ENCODE results near the gene ELP1.
"Not testable (repeated sequence)": the region's sequence is repeated elsewhere in the genome, so short reads cannot be mapped to it uniquely, and the experiment has no call there.

The ELP1 gene

DNA sequence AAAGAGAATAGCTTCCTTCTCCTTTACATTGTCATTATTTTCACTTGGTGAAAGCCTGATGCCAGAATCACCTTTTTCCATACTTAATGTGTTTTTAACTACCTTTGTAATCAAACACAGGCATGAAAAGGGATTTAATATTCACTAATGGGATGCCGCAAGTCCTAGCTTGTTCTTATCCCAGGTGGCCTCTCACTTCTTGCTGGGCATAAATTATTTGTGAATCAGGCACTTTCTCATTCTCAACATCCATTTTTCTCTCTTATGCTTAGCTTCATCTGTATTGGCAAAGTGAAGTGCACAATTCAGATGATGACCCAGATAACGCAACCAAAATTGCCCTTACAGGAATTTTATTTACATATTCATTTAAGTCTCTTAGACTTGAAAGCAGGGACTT, 89.1 kb downstream of the ELP1 start:
- Histone ChIP-seq H3K9ac (ENCODE audit: low read depth, low read length, poor library complexity, severe bottlenecking) (no peak overlapping the region), H3K79me2 (ENCODE audit: insufficient read depth, low read length) (no peaks in the 10 kb centered on the region), H3K9me2 (replicated peaks; ENCODE audit: low read depth, low read length) (no peaks in the 10 kb centered on the region), H3K4me2 (ENCODE audit: low read depth, low read length, poor library complexity, severe bottlenecking) (no peak overlapping the region), H3K27me3 (ENCODE audit: insufficient read depth, low read length, poor library complexity, severe bottlenecking) (no peaks in the 10 kb centered on the region), H4K20me1 (ENCODE audit: insufficient read depth, low read length, poor library complexity, severe bottlenecking) (no peaks in the 10 kb centered on the region), H3K9me3 (ENCODE audit: insufficient read depth, low read depth, low read length) (no peaks in the 10 kb centered on the region), H3K36me3 (ENCODE audit: insufficient read depth, low read length) (no peaks in the 10 kb centered on the region), H2AFZ (ENCODE audit: low read length) (no peak overlapping the region), H3K4me3 (ENCODE audit: low read length, poor library complexity, severe bottlenecking) (no peak overlapping the region), H3K4me1 (ENCODE audit: insufficient read depth, low read length, poor library complexity, severe bottlenecking) (no peaks in the 10 kb centered on the region), H3F3A (ENCODE audit: low read depth) (no peaks in the 10 kb centered on the region)
- no peak for TF ChIP-seq EZH2phosphoT487 (IDR thresholded peaks at IDR 0.05; ENCODE audit: borderline replicate concordance)
- TF ChIP-seq, protein P1, sequence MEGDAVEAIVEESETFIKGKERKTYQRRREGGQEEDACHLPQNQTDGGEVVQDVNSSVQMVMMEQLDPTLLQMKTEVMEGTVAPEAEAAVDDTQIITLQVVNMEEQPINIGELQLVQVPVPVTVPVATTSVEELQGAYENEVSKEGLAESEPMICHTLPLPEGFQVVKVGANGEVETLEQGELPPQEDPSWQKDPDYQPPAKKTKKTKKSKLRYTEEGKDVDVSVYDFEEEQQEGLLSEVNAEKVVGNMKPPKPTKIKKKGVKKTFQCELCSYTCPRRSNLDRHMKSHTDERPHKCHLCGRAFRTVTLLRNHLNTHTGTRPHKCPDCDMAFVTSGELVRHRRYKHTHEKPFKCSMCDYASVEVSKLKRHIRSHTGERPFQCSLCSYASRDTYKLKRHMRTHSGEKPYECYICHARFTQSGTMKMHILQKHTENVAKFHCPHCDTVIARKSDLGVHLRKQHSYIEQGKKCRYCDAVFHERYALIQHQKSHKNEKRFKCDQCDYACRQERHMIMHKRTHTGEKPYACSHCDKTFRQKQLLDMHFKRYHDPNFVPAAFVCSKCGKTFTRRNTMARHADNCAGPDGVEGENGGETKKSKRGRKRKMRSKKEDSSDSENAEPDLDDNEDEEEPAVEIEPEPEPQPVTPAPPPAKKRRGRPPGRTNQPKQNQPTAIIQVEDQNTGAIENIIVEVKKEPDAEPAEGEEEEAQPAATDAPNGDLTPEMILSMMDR (conservative IDR thresholded peaks at IDR 0.05; ENCODE audit: low read length) = no peak

DNA sequence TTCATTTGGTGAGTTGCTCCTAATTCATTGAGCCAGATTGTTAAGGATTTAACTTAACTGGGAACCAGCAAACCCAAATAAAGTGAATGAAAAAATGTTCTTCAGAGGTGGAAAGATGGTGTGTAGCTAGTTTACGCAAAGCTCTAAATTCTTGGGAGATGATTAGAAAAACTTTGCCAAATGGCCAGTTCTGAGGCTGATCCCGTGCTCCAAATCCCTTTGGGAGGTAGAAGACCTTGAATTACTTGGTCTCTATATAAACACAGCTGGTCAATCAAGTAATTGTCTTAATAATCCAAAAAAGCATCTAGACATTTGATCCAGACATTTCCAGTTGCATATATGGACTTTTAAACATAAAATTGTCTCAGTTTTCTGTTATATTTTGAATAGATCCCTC, 89.5 kb downstream of the ELP1 start:
- H3K79me2 ChIP-seq (ENCODE audit: insufficient read depth, low read length) = no peaks in the 10 kb centered on the region
- H3K9ac ChIP-seq (ENCODE audit: low read depth, low read length, poor library complexity, severe bottlenecking) = no peak overlapping the region
- no peaks in the 10 kb centered on the region for H3F3A ChIP-seq (ENCODE audit: low read depth)
- no peaks in the 10 kb centered on the region for H3K27me3 ChIP-seq (ENCODE audit: insufficient read depth, low read length, poor library complexity, severe bottlenecking)
- H3K36me3 ChIP-seq (ENCODE audit: insufficient read depth, low read length) = no peaks in the 10 kb centered on the region
- no peaks in the 10 kb centered on the region for H3K9me2 ChIP-seq (replicated peaks; ENCODE audit: low read depth, low read length)
- H3K4me1 ChIP-seq (ENCODE audit: insufficient read depth, low read length, poor library complexity, severe bottlenecking) = no peaks in the 10 kb centered on the region
- TF ChIP-seq, protein P1 (conservative IDR thresholded peaks at IDR 0.05; ENCODE audit: low read length) = no peak
- no peak for TF ChIP-seq EZH2phosphoT487 (IDR thresholded peaks at IDR 0.05; ENCODE audit: borderline replicate concordance)
- no peaks in the 10 kb centered on the region for H3K9me3 ChIP-seq (ENCODE audit: insufficient read depth, low read depth, low read length)
- no peaks in the 10 kb centered on the region for H4K20me1 ChIP-seq (ENCODE audit: insufficient read depth, low read length, poor library complexity, severe bottlenecking)
- no peak overlapping the region for H2AFZ ChIP-seq (ENCODE audit: low read length)
- no peak overlapping the region for H3K4me2 ChIP-seq (ENCODE audit: low read depth, low read length, poor library complexity, severe bottlenecking)
- no peak overlapping the region for H3K4me3 ChIP-seq (ENCODE audit: low read length, poor library complexity, severe bottlenecking)

DNA sequence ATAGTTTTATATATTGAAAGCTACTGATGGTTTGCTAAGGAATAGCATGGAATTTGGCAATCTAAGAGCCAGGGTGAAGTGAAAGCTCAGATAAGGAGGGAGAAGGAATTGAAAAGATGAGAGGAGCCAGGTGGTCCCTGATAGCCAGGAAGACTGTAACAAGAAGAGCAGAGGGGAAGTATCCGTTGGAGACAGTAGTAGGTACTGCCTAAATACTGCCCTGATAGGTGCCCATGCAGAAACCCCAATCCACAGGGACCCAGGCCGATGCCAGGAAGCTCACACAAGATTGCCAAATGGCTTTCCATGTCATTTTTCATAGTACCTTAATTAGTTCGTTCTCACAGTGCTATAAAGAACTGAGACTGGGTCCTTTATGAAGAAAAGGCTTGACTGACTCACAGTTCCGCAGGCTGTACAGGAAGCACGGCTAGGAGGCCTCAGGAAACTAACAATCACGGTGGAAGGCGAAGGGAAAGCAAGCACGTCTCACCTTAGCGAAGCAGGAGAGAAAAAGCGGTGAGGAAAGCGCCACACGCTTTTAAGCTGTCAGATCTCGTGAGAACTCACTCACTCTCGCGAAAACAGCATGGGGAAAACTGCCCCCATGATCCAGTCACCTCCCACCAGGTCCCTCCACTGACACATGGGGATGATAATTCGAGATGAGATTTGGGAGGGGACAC, 91.2 kb downstream of the ELP1 start:
- TF ChIP-seq, protein P1 (conservative IDR thresholded peaks at IDR 0.05; ENCODE audit: low read length) = no peak
- no peak for TF ChIP-seq EZH2phosphoT487 (IDR thresholded peaks at IDR 0.05; ENCODE audit: borderline replicate concordance)
- H3K9me2 ChIP-seq (replicated peaks; ENCODE audit: low read depth, low read length) = no peaks in the 10 kb centered on the region
- no peaks in the 10 kb centered on the region for H3K36me3 ChIP-seq (ENCODE audit: insufficient read depth, low read length)
- H3K9ac ChIP-seq (ENCODE audit: low read depth, low read length, poor library complexity, severe bottlenecking) = no peak overlapping the region
- H3K9me3 ChIP-seq (ENCODE audit: insufficient read depth, low read depth, low read length) = no peaks in the 10 kb centered on the region
- H3K79me2 ChIP-seq (ENCODE audit: insufficient read depth, low read length) = no peaks in the 10 kb centered on the region
- H4K20me1 ChIP-seq (ENCODE audit: insufficient read depth, low read length, poor library complexity, severe bottlenecking) = no peaks in the 10 kb centered on the region
- H3K4me3 ChIP-seq (ENCODE audit: low read length, poor library complexity, severe bottlenecking) = no peak overlapping the region
- no peaks in the 10 kb centered on the region for H3K27me3 ChIP-seq (ENCODE audit: insufficient read depth, low read length, poor library complexity, severe bottlenecking)
- no peaks in the 10 kb centered on the region for H3F3A ChIP-seq (ENCODE audit: low read depth)
- H3K4me2 ChIP-seq (ENCODE audit: low read depth, low read length, poor library complexity, severe bottlenecking) = no peak overlapping the region
- H3K4me1 ChIP-seq (ENCODE audit: insufficient read depth, low read length, poor library complexity, severe bottlenecking) = no peaks in the 10 kb centered on the region
- H2AFZ ChIP-seq (ENCODE audit: low read length) = no peak overlapping the region

DNA sequence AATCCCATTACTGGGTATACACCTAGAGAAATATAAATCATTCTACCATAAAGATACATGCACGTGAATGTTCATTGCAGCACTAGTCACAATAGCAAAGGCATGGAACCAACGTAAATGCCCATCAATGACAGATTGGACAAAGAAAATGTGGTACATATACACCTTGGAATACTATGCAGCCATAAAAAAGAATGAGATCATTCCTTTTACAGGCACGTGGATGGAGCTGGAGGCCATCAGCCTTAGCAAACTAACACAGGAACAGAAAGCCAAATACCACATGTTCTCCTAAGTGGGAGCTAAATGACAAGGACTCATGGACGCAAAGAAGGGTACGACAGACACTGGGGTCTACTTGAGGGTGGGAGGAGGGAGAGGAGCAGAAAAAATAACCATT, 94.4 kb downstream of the ELP1 start:
- not testable (repeated sequence) for H4K20me1 ChIP-seq (ENCODE audit: insufficient read depth, low read length, poor library complexity, severe bottlenecking); H3K4me1 ChIP-seq (ENCODE audit: insufficient read depth, low read length, poor library complexity, severe bottlenecking); H2AFZ ChIP-seq (ENCODE audit: low read length); H3K27me3 ChIP-seq (ENCODE audit: insufficient read depth, low read length, poor library complexity, severe bottlenecking); H3K79me2 ChIP-seq (ENCODE audit: insufficient read depth, low read length); H3K9me3 ChIP-seq (ENCODE audit: insufficient read depth, low read depth, low read length); H3K4me3 ChIP-seq (ENCODE audit: low read length, poor library complexity, severe bottlenecking); H3K4me2 ChIP-seq (ENCODE audit: low read depth, low read length, poor library complexity, severe bottlenecking); H3F3A ChIP-seq (ENCODE audit: low read depth); H3K36me3 ChIP-seq (ENCODE audit: insufficient read depth, low read length); H3K9ac ChIP-seq (ENCODE audit: low read depth, low read length, poor library complexity, severe bottlenecking); H3K9me2 ChIP-seq (replicated peaks; ENCODE audit: low read depth, low read length)

All from Loucy (cell line).